Activated T-cell treated with anti-CD3 and anti-CD28 coated beads, Interleukin-2, amount 50 U/mL, for 24 hours (primary cell): Measurements from ENCODE around the gene NUP153.

Source experiments
- DNase-seq: peaks from one replicate; pipeline ENCODE4 v3.0.0-alpha.2; 2020
- H3K27ac Mint-ChIP-seq: 2 replicates; pipeline ENCODE4 v1.8.0; 2020; ENCODE audit warnings: mild to moderate bottlenecking, mixed read lengths
- H3K27me3 Mint-ChIP-seq: 2 replicates; pipeline ENCODE4 v1.8.0; 2020; ENCODE audit warnings: mixed read lengths
- H3K36me3 Mint-ChIP-seq: 2 replicates; pipeline ENCODE4 v1.8.0; 2020; ENCODE audit warnings: low read depth, mixed read lengths
- H3K4me1 Mint-ChIP-seq: 2 replicates; pipeline ENCODE4 v1.8.0; 2020; ENCODE audit warnings: low read depth, mixed read lengths
- H3K4me3 Mint-ChIP-seq: 2 replicates; pipeline ENCODE4 v1.8.0; 2020; ENCODE audit warnings: mild to moderate bottlenecking, moderate library complexity, mixed read lengths
- H3K9me3 Mint-ChIP-seq: 2 replicates; pipeline ENCODE4 v1.8.0; 2020; ENCODE audit warnings: mixed read lengths

NUP153 gene

GRCh38 chr6:17700421-17701416 lies 6.0 kb downstream of the NUP153 start:
- Mint-ChIP-seq H3K4me3 (peak overlapping the region; percentile 33), H3K27ac (peak overlapping the region; percentile 92), H3K9me3 (no peaks in the 10 kb centered on the region), H3K36me3 (peaks cover 76% of the 10 kb centered on the region), H3K27me3 (no peaks in the 10 kb centered on the region), H3K4me1 (peaks cover 62% of the 10 kb centered on the region)
- no peak for DNase-seq

DNA sequence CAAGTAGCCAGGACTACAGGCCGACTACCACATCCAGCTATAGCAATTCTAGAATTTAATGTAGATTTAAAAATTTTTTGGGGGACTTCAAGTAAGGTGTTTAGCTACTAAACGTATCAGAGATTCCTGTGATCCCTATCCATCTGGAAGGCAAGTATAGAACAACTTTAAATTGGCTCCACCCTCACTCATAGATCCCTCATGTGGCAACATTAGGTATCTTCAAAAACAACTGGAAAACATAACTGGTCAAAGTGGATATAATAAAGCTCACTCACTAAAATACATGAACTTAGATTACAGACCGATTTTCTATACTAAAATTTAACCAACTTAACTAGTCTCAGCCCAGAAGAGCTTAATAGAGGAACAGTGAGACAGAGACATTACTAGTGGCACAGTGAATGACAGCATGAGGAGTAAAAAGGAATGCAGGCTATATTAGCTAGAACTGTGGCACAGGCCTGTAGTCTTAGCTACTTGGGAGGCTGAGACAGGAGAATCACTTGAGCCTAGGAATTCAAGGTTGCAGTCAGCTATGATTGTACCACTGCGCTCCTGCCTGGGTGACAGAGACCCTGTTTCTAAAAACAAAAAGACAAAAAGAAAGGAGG lies 14.7 kb downstream of the NUP153 start:
- Mint-ChIP-seq H3K27ac (peak overlapping the region; percentile 44), H3K4me3 (no peak overlapping the region), H3K36me3 (peaks cover 77% of the 10 kb centered on the region), H3K9me3 (no peaks in the 10 kb centered on the region), H3K27me3 (no peaks in the 10 kb centered on the region), H3K4me1 (peaks cover 62% of the 10 kb centered on the region)
- no peak for DNase-seq

GRCh38 chr6:17688481-17688880 lies 18.2 kb downstream of the NUP153 start:
- DNase-seq = no peak
- no peaks in the 10 kb centered on the region for H3K9me3 Mint-ChIP-seq
- no peak overlapping the region for H3K4me3 Mint-ChIP-seq
- no peak overlapping the region for H3K27ac Mint-ChIP-seq
- peaks cover 86% of the 10 kb centered on the region for H3K36me3 Mint-ChIP-seq
- H3K4me1 Mint-ChIP-seq = peaks cover 52% of the 10 kb centered on the region
- H3K27me3 Mint-ChIP-seq = no peaks in the 10 kb centered on the region

DNA sequence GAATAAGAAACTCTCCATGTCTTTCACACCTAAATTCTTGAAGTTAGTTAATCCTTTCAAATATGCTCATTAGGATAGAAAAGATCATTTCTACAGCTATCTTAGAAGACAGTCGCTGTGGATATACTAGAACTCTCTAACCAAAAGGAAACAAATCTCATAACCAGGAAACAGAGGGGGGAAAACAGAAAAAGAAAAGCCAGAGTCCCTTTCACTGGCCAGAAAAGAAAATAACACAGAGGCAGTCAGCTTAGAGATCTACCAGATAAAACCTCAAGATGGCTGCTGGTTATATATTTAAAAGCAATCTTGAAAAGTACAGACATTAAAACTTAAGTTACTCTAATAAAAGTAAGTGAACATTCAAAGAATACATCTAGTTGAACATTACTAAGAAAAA lies 19.6 kb downstream of the NUP153 start:
- no peak for DNase-seq
- H3K36me3 Mint-ChIP-seq = peaks cover 88% of the 10 kb centered on the region
- peak overlapping the region; percentile 9 for H3K27ac Mint-ChIP-seq
- H3K9me3 Mint-ChIP-seq = no peaks in the 10 kb centered on the region
- H3K4me3 Mint-ChIP-seq = no peak overlapping the region
- H3K27me3 Mint-ChIP-seq = no peaks in the 10 kb centered on the region
- peaks cover 52% of the 10 kb centered on the region for H3K4me1 Mint-ChIP-seq

DNA sequence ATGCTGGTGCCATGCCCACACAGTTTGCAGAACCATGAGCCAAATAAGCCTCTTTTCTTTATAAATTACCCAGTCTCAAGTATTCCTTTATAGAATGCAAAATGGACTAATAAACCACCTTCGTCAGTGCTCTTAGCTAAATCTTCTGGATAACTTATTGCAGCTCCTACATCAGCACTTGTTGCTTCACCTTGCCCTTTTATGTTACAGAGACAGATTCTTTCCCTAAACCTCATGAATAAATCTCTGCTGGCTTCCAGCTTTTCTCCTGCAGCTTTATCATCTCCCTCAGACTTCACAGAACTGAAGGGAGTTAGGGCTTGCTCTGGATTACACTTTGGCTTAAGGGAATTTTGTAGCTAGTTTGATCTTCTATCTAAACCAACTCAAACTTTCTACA lies 22.6 kb downstream of the NUP153 start:
- H3K27ac Mint-ChIP-seq = no peak overlapping the region
- H3K27me3 Mint-ChIP-seq = no peaks in the 10 kb centered on the region
- no peak overlapping the region for H3K4me3 Mint-ChIP-seq
- no peak for DNase-seq
- no peaks in the 10 kb centered on the region for H3K9me3 Mint-ChIP-seq
- H3K36me3 Mint-ChIP-seq = peaks cover 94% of the 10 kb centered on the region
- H3K4me1 Mint-ChIP-seq = peaks cover 58% of the 10 kb centered on the region

GRCh38 chr6:17683428-17683827 lies 23.3 kb downstream of the NUP153 start:
- no peak for DNase-seq
- H3K36me3 Mint-ChIP-seq = peaks cover 94% of the 10 kb centered on the region
- no peak overlapping the region for H3K27ac Mint-ChIP-seq
- no peaks in the 10 kb centered on the region for H3K9me3 Mint-ChIP-seq
- no peaks in the 10 kb centered on the region for H3K27me3 Mint-ChIP-seq
- H3K4me1 Mint-ChIP-seq = peaks cover 64% of the 10 kb centered on the region
- H3K4me3 Mint-ChIP-seq = no peak overlapping the region

DNA sequence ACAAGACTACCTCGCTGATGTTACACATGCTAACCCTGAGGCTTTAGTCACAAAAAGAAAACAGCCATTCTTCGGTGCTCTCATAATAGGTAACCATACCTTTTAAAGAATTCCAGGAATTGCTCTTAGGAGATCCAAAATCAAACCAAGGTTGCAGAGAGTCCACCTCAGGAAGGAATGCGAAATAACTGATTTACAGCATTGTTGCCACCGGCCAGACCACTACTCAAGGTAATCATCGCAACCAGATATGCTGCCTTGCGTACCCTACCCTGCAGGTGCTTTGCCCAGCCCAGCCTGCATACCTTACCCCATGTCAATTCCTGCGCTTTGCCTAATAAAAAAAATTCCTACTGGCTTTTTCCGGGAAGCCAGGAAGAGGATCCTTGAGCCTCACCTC lies 27.0 kb downstream of the NUP153 start:
- peaks cover 73% of the 10 kb centered on the region for H3K4me1 Mint-ChIP-seq
- peak overlapping the region; percentile 1 for H3K27ac Mint-ChIP-seq
- peaks cover 94% of the 10 kb centered on the region for H3K36me3 Mint-ChIP-seq
- H3K9me3 Mint-ChIP-seq = no peaks in the 10 kb centered on the region
- H3K4me3 Mint-ChIP-seq = no peak overlapping the region
- no peaks in the 10 kb centered on the region for H3K27me3 Mint-ChIP-seq
- DNase-seq = no peak

- H3K27me3 Mint-ChIP-seq = no peaks in the 10 kb centered on the region
- H3K9me3 Mint-ChIP-seq = no peaks in the 10 kb centered on the region
- peaks cover 69% of the 10 kb centered on the region for H3K4me1 Mint-ChIP-seq
- no peak for DNase-seq
- no peak overlapping the region for H3K4me3 Mint-ChIP-seq
- peak overlapping the region; percentile 80 for H3K27ac Mint-ChIP-seq
- peaks cover 94% of the 10 kb centered on the region for H3K36me3 Mint-ChIP-seq
Measured at GRCh38 chr6:17677602-17678001, 29.1 kb downstream of the NUP153 start.

DNA sequence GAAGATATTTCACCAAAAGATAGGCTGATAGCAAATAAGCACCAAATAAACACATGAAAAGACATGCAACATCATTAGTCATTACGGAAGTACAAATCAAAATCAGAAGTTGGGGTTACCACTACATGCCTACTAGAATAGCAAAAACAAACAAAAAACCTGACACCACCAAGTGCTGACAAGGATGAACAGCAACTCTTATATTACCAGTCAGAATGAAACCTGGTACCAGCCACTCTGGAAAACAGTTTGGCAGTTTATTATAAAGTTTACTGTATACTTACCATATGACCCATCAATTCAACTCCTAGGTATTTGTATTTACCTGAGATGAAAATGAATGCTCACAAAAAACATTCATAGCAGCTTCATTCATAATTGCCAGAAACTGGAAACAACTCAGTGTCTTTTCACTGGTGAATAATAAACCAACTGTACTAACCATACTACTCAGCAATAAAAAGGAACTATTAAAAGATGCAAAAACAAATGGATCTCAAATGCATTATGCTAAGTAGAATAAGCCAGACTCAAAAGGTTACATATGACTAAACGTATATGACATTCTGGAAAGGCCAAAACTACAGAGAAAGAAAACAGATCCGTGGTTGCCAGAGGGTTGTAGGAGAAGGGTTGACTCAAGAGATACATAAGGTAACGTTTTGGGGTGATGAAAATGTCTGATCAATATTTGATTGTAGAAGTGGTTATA lies 33.0 kb downstream of the NUP153 start:
- Mint-ChIP-seq H3K27me3 (no peaks in the 10 kb centered on the region), H3K4me3 (no peak overlapping the region), H3K36me3 (peaks cover 93% of the 10 kb centered on the region), H3K9me3 (no peaks in the 10 kb centered on the region), H3K4me1 (peaks cover 37% of the 10 kb centered on the region), H3K27ac (peak overlapping the region; percentile 87)
- no peak for DNase-seq

DNA sequence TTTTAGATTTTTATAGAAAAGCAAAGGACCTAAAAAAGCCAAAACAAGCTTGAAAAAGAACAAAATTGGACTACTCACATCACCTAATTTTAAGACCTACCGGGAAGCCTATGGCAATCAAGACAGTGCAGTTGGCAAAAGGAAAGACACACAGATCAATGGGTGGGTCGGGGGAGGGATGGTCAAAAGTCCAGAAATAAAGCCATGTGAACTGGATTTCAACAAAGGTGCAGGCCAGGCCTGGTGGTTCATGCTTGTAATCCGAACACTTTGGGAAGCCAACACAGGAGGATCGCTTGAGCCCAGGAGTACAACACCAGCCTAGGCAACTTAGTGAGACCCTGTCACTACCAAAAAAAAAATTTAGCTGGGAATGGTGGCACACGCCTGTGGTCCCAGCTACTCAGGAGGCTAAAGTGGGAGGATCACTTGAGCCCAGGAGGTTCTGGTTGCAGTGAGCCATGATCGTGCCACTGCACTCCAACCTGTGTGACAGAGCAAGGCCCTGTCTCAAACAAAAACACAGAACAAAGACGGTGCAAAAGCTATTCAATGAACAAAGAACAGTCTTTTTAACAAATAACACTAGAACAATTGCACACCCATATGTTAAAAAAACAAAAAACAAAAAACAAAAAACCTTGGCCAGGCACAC lies 34.5 kb downstream of the NUP153 start:
- no peaks in the 10 kb centered on the region for H3K27me3 Mint-ChIP-seq
- no peak overlapping the region for H3K4me3 Mint-ChIP-seq
- DNase-seq = no peak
- peaks cover 93% of the 10 kb centered on the region for H3K36me3 Mint-ChIP-seq
- peaks cover 25% of the 10 kb centered on the region for H3K4me1 Mint-ChIP-seq
- peak overlapping the region; percentile 60 for H3K27ac Mint-ChIP-seq
- no peaks in the 10 kb centered on the region for H3K9me3 Mint-ChIP-seq

DNA sequence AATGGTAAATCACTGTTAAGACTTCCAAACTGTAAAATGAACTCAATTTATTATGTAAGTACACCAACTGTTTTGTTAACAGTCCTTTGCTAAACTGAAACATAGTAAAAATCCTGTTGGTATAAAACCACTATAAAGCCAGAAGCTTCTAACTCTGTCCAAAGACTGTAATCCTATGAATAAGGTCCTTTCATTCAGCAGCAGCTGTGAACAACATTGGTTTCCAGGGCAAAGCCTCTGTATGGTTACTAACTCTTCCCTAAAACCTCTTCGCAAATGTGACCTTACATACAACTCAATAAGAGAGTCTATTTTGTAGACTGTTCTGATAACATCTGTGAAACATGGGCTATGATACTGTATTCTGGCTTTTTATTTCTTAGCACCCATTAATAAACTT lies 40.1 kb downstream of the NUP153 start:
- H3K27me3 Mint-ChIP-seq = no peaks in the 10 kb centered on the region
- no peak for DNase-seq
- no peak overlapping the region for H3K27ac Mint-ChIP-seq
- H3K4me1 Mint-ChIP-seq = peaks cover 27% of the 10 kb centered on the region
- H3K36me3 Mint-ChIP-seq = peaks cover 93% of the 10 kb centered on the region
- no peaks in the 10 kb centered on the region for H3K9me3 Mint-ChIP-seq
- H3K4me3 Mint-ChIP-seq = no peak overlapping the region

GRCh38 chr6:17665132-17665531 lies 41.6 kb downstream of the NUP153 start:
- DNase-seq = no peak
- no peaks in the 10 kb centered on the region for H3K27me3 Mint-ChIP-seq
- H3K4me3 Mint-ChIP-seq = no peak overlapping the region
- no peak overlapping the region for H3K27ac Mint-ChIP-seq
- H3K4me1 Mint-ChIP-seq = peaks cover 29% of the 10 kb centered on the region
- peaks cover 95% of the 10 kb centered on the region for H3K36me3 Mint-ChIP-seq
- H3K9me3 Mint-ChIP-seq = no peaks in the 10 kb centered on the region

DNA sequence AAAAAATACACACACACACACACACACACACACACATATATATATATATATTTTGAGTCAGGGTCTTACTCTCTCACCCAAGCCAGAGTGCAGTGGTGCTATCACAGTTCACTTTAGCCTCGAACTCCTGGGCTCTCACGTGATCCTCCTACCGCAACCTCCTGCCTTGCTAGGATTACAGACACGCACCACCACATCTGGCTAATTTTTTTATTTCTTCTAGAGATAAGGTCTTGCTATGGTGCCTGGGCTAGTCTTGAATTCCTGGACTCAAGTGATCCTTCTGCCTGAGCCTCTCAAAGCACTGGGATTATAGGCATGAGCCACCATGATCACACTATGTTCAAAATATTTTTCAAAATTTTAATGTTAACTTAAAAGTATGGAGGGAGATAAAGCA lies 43.5 kb downstream of the NUP153 start:
- no peaks in the 10 kb centered on the region for H3K9me3 Mint-ChIP-seq
- H3K4me3 Mint-ChIP-seq = no peak overlapping the region
- no peak overlapping the region for H3K27ac Mint-ChIP-seq
- H3K4me1 Mint-ChIP-seq = peaks cover 33% of the 10 kb centered on the region
- no peaks in the 10 kb centered on the region for H3K27me3 Mint-ChIP-seq
- no peak for DNase-seq
- peaks cover 95% of the 10 kb centered on the region for H3K36me3 Mint-ChIP-seq

- H3K27me3 Mint-ChIP-seq = no peaks in the 10 kb centered on the region
- no peaks in the 10 kb centered on the region for H3K9me3 Mint-ChIP-seq
- no peak for DNase-seq
- peak overlapping the region; percentile 72 for H3K27ac Mint-ChIP-seq
- peaks cover 33% of the 10 kb centered on the region for H3K4me1 Mint-ChIP-seq
- H3K4me3 Mint-ChIP-seq = no peak overlapping the region
- peaks cover 95% of the 10 kb centered on the region for H3K36me3 Mint-ChIP-seq
Measured at GRCh38 chr6:17662585-17662984, 44.1 kb downstream of the NUP153 start.
